Spinal cord (tissue), 10 donors: ENCODE measurements around the gene OPN4. TPM values are rescaled to one million over a fixed set of nuclear protein-coding genes. Genes with fewer than 3 reads are reported as not detected.

ENCODE experiments used
- DNase-seq, 6 donors: peaks; one replicate each; pipeline versions ENCODE4 v3.0.0 to v3.0.0-alpha.2; 2013 to 2015; ENCODE audit warnings: low spot score in 6 of 6, low read depth in 4 of 6
- H3K27ac ChIP-seq: one replicate; pipeline ENCODE4 v1.5.1; 2013; ENCODE audit warnings: low read depth, low read length, control low read depth
- H3K27me3 ChIP-seq: one replicate; pipeline ENCODE4 v1.6.1; 2013; ENCODE audit warnings: low read length; ENCODE audit not compliant: control insufficient read depth, insufficient read depth
- H3K36me3 ChIP-seq: one replicate; pipeline ENCODE4 v1.6.1; 2013; ENCODE audit warnings: low read length; ENCODE audit not compliant: control insufficient read depth, insufficient read depth
- H3K4me1 ChIP-seq: one replicate; pipeline ENCODE4 v1.6.1; 2013; ENCODE audit warnings: low read length; ENCODE audit not compliant: control insufficient read depth, insufficient read depth
- H3K4me3 ChIP-seq: one replicate; pipeline ENCODE4 v1.5.1; 2013; ENCODE audit warnings: low read depth, low read length, control low read depth
- H3K9me3 ChIP-seq: one replicate; pipeline ENCODE4 v1.6.1; 2013; ENCODE audit warnings: low read length; ENCODE audit not compliant: control insufficient read depth, insufficient read depth
- WGBS: methylation state at CpG from one replicate; pipeline ENCODE4 v1.1.5; 2013; ENCODE audit warnings: missing lambda C conversion rate; ENCODE audit not compliant: insufficient coverage; 5-methylcytosine and 5-hydroxymethylcytosine counted together
- polyA plus RNA-seq, 2 donors: library from polyadenylated mRNA; unstranded; fragments of 120-200 nt; gene quantifications; one replicate each; pipeline ENCODE4 v1.2.1, GENCODE V29; 2013; ENCODE audit not compliant: insufficient read length in 2 of 2
- total RNA-seq, 2 donors: library from RNA; depleted of rRNA in 1 of 2; stranded (reverse); fragments of 120-200 nt in 1 of 2; fragments of >200 nt in 1 of 2; gene quantifications; one replicate each; pipeline versions ENCODE4 v1.2.3 to v1.2.4, GENCODE V29; 2013 to 2014
- donor health status: healthy.

OPN4 gene
- total and polyA plus RNA-seq, 4 donors, result 0.17 TPM; not detected in 3

DNA sequence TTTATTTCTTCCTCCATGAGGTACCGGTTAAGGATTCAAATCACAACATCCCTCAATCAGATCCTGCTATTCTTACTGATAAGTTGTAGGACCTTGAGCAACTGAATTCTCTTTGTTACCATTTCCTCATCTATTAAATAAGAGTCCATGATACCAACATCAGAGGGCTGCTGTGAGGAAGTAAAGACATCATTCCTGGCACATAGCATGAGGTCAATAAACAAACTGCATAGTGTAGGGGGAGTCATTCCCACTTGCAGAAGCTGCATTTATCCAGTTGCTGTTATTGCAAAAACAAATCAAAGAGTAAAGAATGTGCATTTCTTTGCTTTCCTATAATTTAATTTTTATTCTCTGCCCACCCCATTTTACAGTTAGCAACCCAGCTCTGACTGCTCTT is 50.8 kb downstream of the OPN4 start:
- DNase-seq, result no peak
- no peaks in the 10 kb centered on the region for H3K9me3 ChIP-seq
- no peaks in the 10 kb centered on the region for H3K27me3 ChIP-seq
- peaks cover 9% of the 10 kb centered on the region for H3K4me1 ChIP-seq
- H3K27ac ChIP-seq, result no peak overlapping the region
- no peak overlapping the region for H3K4me3 ChIP-seq
- no CpG with 5 or more reads among the region's 1 CpG for WGBS
- peaks cover 2% of the 10 kb centered on the region for H3K36me3 ChIP-seq

DNA sequence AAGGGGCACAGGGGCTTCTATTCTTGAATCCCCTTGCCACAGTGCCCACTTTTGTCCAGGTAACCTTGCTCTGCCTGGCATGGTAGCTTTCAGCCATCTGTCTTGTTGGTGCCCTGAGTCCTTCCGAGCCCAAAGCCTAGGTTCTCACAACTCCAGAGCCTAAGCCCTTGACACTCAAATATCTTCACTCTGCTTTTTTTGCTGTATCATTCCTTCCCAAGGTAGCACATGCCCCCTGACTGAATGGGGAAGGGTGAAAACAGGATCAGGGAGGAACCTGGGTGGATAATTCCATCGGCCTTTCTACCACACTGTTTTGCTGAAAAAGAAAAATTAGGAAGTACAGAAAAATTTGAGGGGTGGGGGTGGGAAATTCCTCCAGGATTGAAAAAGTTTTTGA is 51.6 kb downstream of the OPN4 start:
- H3K4me1 ChIP-seq, result peaks cover 17% of the 10 kb centered on the region
- H3K36me3 ChIP-seq, result peaks cover 2% of the 10 kb centered on the region
- 100% methylated on average over 2 of the region's 2 CpGs for WGBS
- DNase-seq, result no peak
- H3K4me3 ChIP-seq, result no peak overlapping the region
- no peak overlapping the region for H3K27ac ChIP-seq
- no peaks in the 10 kb centered on the region for H3K27me3 ChIP-seq
- no peaks in the 10 kb centered on the region for H3K9me3 ChIP-seq

DNA sequence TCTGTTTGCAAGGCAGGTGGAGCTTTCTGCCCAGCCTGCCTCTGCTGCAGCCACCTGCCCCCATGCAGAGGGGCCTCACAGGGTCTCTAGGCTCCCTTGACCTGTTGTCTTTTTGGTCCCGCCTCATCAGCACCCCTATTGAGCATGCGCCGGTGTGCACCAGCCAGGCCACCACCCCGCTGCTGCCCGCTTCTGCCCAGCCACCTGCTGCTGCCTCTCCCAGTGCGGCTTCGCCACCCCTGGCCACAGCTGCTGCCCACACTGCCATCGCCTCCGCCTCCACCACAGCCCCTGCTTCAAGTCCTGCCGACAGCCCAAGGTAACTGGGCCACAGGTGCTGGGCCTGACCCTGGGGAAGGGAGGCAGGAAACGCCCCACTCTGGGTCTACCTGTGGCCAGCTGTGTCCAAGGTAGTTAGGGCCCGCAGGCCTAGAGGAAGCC is 52.1 kb downstream of the OPN4 start:
- peaks cover 18% of the 10 kb centered on the region for H3K4me1 ChIP-seq
- 91% methylated on average over 11 of the region's 12 CpGs for WGBS
- H3K27ac ChIP-seq, result no peak overlapping the region
- no peak overlapping the region for H3K4me3 ChIP-seq
- no peaks in the 10 kb centered on the region for H3K9me3 ChIP-seq
- H3K36me3 ChIP-seq, result peaks cover 2% of the 10 kb centered on the region
- DNase-seq, result no peak
- H3K27me3 ChIP-seq, result no peaks in the 10 kb centered on the region

DNA sequence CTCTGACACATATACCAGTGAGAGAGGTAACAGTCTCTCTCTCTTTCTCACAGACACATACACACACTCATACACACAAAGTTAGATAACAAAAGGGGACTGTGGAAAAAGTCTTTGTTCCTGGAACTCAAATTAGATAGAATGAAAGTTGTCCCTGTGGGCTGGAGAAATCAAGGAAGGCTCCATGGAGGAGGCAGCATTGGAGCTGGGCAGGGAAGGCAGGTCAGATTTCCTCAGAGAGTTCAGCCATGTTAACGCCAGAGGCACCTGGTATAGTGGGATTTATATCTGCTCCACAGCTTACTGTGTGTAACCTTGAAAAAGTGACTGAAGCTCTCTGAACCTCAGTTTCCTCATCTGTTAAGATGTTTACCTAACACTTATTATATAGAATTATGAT is 52.6 kb downstream of the OPN4 start:
- Histone ChIP-seq H3K27ac (no peak overlapping the region), H3K9me3 (no peaks in the 10 kb centered on the region), H3K4me1 (peaks cover 20% of the 10 kb centered on the region), H3K4me3 (no peak overlapping the region), H3K27me3 (no peaks in the 10 kb centered on the region), H3K36me3 (peaks cover 2% of the 10 kb centered on the region)
- DNase-seq, result no peak
- WGBS, result no CpG with 5 or more reads among the region's 1 CpG

GRCh38 chr10:86707505-86707904 is 53.2 kb downstream of the OPN4 start:
- H3K9me3 ChIP-seq, result no peaks in the 10 kb centered on the region
- H3K4me1 ChIP-seq, result peaks cover 26% of the 10 kb centered on the region
- no peak overlapping the region for H3K4me3 ChIP-seq
- no peak overlapping the region for H3K27ac ChIP-seq
- WGBS, result 56% methylated on average over 3 of the region's 4 CpGs
- H3K27me3 ChIP-seq, result no peaks in the 10 kb centered on the region
- DNase-seq, result no peak
- H3K36me3 ChIP-seq, result peaks cover 2% of the 10 kb centered on the region

DNA sequence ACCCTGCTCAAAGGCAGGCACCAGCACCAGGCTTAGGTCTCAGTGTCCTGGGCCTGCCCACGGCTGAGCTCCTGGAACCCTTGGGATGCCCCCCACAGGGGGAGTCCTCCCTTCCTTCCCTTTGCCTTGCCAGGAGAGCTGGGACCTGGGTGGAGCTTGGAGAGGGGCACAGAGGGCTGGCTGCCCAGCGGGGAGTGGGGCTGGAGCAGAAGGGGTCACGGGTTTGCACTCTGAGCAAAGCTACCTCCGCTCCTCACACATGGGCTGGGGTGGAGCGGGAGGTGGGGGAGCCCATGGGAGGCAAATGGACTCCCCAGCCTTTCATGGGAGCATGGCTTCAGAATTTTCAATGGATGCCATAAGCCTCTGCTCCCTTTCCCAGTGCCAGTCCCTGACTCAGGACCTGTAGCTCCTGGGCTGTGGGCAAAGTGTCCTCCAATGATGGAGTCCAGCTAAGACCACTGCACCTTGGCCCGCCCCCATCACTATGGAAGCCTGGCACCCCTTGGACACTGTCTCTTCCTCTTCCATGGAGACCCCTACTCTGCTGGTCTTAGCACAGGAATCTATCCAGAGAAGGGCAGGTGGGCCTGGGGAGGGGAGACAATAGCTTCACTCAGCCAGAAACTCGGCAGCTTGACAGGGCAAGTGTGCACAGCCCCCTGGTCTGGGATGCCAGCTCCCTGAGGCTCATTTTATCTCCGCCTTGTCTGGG is 53.9 kb downstream of the OPN4 start:
- H3K9me3 ChIP-seq, result no peaks in the 10 kb centered on the region
- H3K27ac ChIP-seq, result no peak overlapping the region
- WGBS, result 93% methylated on average over 4 of the region's 8 CpGs
- DNase-seq, result no peak
- no peak overlapping the region for H3K4me3 ChIP-seq
- no peaks in the 10 kb centered on the region for H3K27me3 ChIP-seq
- peaks cover 28% of the 10 kb centered on the region for H3K4me1 ChIP-seq
- peaks cover 2% of the 10 kb centered on the region for H3K36me3 ChIP-seq

- Histone ChIP-seq H3K36me3 (peaks cover 2% of the 10 kb centered on the region), H3K9me3 (no peaks in the 10 kb centered on the region), H3K4me1 (peaks cover 28% of the 10 kb centered on the region), H3K27ac (no peak overlapping the region), H3K4me3 (no peak overlapping the region), H3K27me3 (no peaks in the 10 kb centered on the region)
- 77% methylated on average over 3 of the region's 5 CpGs for WGBS
- no peak for DNase-seq
Measured at GRCh38 chr10:86708783-86709380, 54.5 kb downstream of the OPN4 start.

DNA sequence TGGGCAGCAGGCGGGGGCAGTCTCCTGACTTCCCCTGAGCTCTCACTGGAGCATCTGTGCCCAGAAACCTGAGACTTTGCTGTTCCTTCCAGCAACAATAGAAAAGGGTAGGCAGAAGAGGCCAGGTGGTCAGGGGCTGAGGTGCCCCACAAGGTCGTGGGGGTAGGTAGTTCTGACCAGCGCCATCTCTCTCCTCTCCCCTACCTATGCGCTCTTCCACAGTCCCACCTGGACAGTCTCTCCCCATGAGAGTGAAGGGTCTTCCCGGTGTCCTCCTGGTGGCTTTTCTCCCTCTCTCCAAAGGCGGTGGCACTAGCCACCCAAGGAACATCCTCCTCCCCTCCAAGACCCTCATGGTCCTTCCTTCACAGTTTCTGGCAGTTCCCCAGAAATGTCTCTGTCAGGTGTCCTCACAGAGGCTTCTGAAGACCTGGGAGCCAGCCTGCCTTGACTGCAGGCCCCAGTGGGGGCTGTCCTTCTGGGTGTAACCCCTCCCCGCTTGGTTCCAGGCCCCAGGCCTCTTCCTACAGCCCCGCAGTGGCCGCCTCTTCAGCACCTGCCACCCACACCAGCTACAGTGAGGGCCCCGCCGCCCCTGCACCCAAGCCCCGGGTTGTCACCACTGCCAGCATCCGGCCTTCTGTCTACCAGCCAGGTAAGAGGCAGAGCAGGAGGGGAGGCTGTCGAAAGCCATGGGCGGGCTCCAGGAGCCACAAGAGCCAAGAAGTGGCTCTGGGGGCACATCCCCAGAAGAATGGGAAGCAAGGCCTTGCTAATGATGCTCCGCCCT is 55.2 kb downstream of the OPN4 start:
- no peak for DNase-seq
- H3K4me1 ChIP-seq, result peaks cover 28% of the 10 kb centered on the region
- no peak overlapping the region for H3K27ac ChIP-seq

DNA sequence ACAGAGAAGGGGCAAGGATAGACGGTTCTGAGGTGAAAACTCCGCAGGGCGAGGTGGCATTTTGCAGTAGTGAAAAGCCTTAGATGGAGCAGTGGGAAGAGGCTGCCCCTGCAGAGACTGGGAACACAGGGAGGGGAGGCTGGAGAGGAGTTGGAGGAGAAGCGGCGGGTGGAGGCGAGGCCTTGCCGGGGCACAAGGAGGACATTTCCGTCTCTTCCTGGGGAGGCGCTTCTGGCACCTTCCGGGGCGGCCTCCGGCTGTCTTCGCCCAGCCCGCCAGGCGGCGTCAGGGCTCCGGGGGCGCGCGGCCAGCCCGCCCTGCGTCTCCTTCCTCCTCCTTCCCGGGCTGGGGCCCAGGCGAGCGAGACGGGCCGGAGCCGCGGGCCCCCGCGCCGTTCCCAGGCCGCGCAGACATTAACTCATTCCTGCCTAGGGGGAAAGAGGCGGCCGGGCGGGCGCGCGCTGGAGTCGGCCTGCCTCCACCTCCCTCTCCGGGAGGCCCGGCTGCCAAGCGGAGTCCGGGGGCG is 56.7 kb downstream of the OPN4 start:
- DNase-seq, result peak in 4 of 6 donors; percentile 81 to 96 (median 88)
- 3% methylated on average over 46 of the region's 46 CpGs for WGBS
- H3K27me3 ChIP-seq, result no peaks in the 10 kb centered on the region
- peak overlapping the region; percentile 83 for H3K27ac ChIP-seq
- peaks cover 2% of the 10 kb centered on the region for H3K36me3 ChIP-seq
- peak overlapping the region; percentile 39 for H3K4me3 ChIP-seq
- H3K9me3 ChIP-seq, result no peaks in the 10 kb centered on the region
- peaks cover 36% of the 10 kb centered on the region for H3K4me1 ChIP-seq

More for the DNA sequence above, 55.2 kb downstream of the OPN4 start:
- H3K9me3 ChIP-seq, result no peaks in the 10 kb centered on the region
- WGBS, result 94% methylated on average over 13 of the region's 16 CpGs
- H3K36me3 ChIP-seq, result peaks cover 2% of the 10 kb centered on the region
- H3K27me3 ChIP-seq, result no peaks in the 10 kb centered on the region
- no peak overlapping the region for H3K4me3 ChIP-seq
